Naive thymus-derived CD4-positive, alpha-beta T cell (primary cell): ENCODE measurements around the gene DHRS1. TPM values are rescaled to one million over a fixed set of nuclear protein-coding genes. Genes with fewer than 3 reads are reported as not detected.
"Not testable (repeated sequence)": the region's sequence is repeated elsewhere in the genome, so short reads cannot be mapped to it uniquely, and the experiment has no call there.

Source experiments
- ATAC-seq: fragments of 150-1000 bp; cut with Tn5 transposase; 2 replicates; pipeline ENCODE4 v1.10.0; 2021; ENCODE audit warnings: mild to moderate bottlenecking, moderate library complexity
- CTCF ChIA-PET: fragments of 350-600 bp; sonication (Branson Sonifier 250); formaldehyde crosslinking; loops from one replicate; lab custom pipeline; 2021; ENCODE audit warnings: antibody characterized with exemption; lab: Charles Lee
- POLR2A ChIA-PET: fragments of 350-600 bp; sonication (Branson Sonifier 250); formaldehyde crosslinking; loops from one replicate; lab custom pipeline; 2021; ENCODE audit warnings: antibody characterized with exemption, inconsistent platforms; lab: Charles Lee
- DNase-seq, 9 donors: peaks; one replicate each; pipeline versions ENCODE4 v3.0.0 to v3.0.0-alpha.2; 2020 to 2022; ENCODE audit warnings: mixed read lengths in 1 of 9
- H3K27ac ChIP-seq: one replicate; pipeline ENCODE4 v1.7.0; 2013; ENCODE audit warnings: mild to moderate bottlenecking, low read depth, low read length, moderate library complexity
- H3K27me3 ChIP-seq, 2 donors: one replicate each; pipeline ENCODE4 v1.7.0; 2013; ENCODE audit warnings: low read length in 2 of 2, mild to moderate bottlenecking in 2 of 2, moderate library complexity in 2 of 2; ENCODE audit not compliant: control insufficient read depth in 2 of 2, insufficient read depth in 2 of 2
- H3K36me3 ChIP-seq, 3 experiments: 1 replicate in 2 of 3; 2 replicates in 1 of 3; pipeline ENCODE4 v1.7.0; 2013; ENCODE audit warnings: low read length in 3 of 3, mild to moderate bottlenecking in 3 of 3, moderate library complexity in 1 of 3; ENCODE audit not compliant: insufficient read depth in 3 of 3, control insufficient read depth in 2 of 3
- H3K4me1 ChIP-seq, 2 donors: one replicate each; pipeline ENCODE4 v1.7.0; 2013; ENCODE audit warnings: low read length in 2 of 2, mild to moderate bottlenecking in 2 of 2, moderate library complexity in 1 of 2; ENCODE audit not compliant: control insufficient read depth in 2 of 2, insufficient read depth in 2 of 2
- H3K4me3 ChIP-seq: 2 replicates; pipeline ENCODE4 v1.7.0; 2013; ENCODE audit warnings: mild to moderate bottlenecking, low read length
- H3K9me3 ChIP-seq, 3 experiments: 1 replicate in 2 of 3; 2 replicates in 1 of 3; pipeline ENCODE4 v1.7.0; 2013; ENCODE audit warnings: low read length in 3 of 3; ENCODE audit not compliant: control insufficient read depth in 2 of 3
- H3K27ac Mint-ChIP-seq, 9 donors: one replicate each; pipeline ENCODE4 v1.8.0; 2020 to 2022; ENCODE audit warnings: mixed read lengths in 9 of 9, mild to moderate bottlenecking in 8 of 9, moderate library complexity in 5 of 9, inconsistent platforms in 2 of 9
- H3K27me3 Mint-ChIP-seq, 5 donors: one replicate each; pipeline ENCODE4 v1.8.0; 2021 to 2022; ENCODE audit warnings: mixed read lengths in 5 of 5, mild to moderate bottlenecking in 1 of 5
- H3K36me3 Mint-ChIP-seq, 5 donors: one replicate each; pipeline ENCODE4 v1.8.0; 2020 to 2022; ENCODE audit warnings: mixed read lengths in 5 of 5, mild to moderate bottlenecking in 3 of 5, inconsistent platforms in 1 of 5
- H3K4me1 Mint-ChIP-seq, 7 donors: one replicate each; pipeline ENCODE4 v1.8.0; 2020 to 2022; ENCODE audit warnings: mixed read lengths in 7 of 7, mild to moderate bottlenecking in 3 of 7, inconsistent platforms in 1 of 7
- H3K4me3 Mint-ChIP-seq, 10 donors: one replicate each; pipeline ENCODE4 v1.8.0; 2020 to 2022; ENCODE audit warnings: mild to moderate bottlenecking in 10 of 10, mixed read lengths in 10 of 10, moderate library complexity in 6 of 10, inconsistent platforms in 2 of 10
- H3K9me3 Mint-ChIP-seq, 11 donors: one replicate each; pipeline ENCODE4 v1.8.0; 2020 to 2022; ENCODE audit warnings: mixed read lengths in 11 of 11, mild to moderate bottlenecking in 4 of 11, inconsistent platforms in 1 of 11, moderate library complexity in 1 of 11
- intact Hi-C, 2 donors: fragments of 100-400 bp; cut with micrococcal nuclease; formaldehyde crosslinking; loops; one replicate each; pipeline ENCODE4 v1.15.1; 2023
- polyA plus RNA-seq, 2 donors: library from polyadenylated mRNA; unstranded; fragments of 300-500 nt; fragmentation: Illumina TruSeq; gene quantifications; one replicate each; pipeline ENCODE4 v1.2.3, GENCODE V29; 2021
- total RNA-seq, 6 experiments: library from RNA in 5 of 6; stranded (reverse) in 5 of 6; gene quantifications; 1 replicate in 5 of 6; 2 replicates in 1 of 6; pipeline ENCODE4 v1.2.3 and lab custom pipeline; 2021 to 2026

DHRS1 gene
- total and polyA plus RNA-seq, 7 experiments from 2014 or later, result 21.3 to 38.4 (median 33.3) TPM

DNA sequence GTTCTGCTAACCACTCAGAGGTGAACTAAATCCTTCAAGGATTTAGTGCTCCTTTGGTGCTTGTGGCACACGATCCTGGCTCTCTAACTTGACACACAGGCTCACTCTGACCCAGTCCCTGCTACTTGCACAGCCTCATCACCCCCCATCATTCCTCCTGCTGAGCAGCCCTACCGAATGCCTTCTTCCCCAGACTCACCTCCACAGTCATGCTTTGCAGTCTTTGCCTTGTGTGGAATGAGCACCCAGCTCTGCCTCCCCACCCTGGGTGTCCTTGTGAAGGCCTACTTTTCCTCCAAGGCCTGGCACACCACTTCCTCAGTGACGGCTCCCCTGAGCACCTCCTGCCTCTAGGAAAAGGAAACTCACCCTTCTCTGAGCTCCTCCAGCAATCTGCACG, 49.2 kb downstream of the DHRS1 start:
- Mint-ChIP-seq H3K4me1 (peaks cover 4 to 43% (median 10%) of the 10 kb centered on the region in 7 donors), H3K9me3 (no peaks in the 10 kb centered on the region), H3K4me3 (peak overlapping the region in 1 of 10 donors; percentile 71), H3K36me3 (peaks cover 0 to 24% (median 7%) of the 10 kb centered on the region in 5 donors), H3K27me3 (no peaks in the 10 kb centered on the region), H3K27ac (peak overlapping the region in 5 of 9 donors; percentile 29 to 88 (median 67))
- H3K27me3 ChIP-seq, result no peaks in the 10 kb centered on the region
- CTCF ChIA-PET, result interaction anchor here (1.4 kb wide), 1 partner anchor 45 kb away, joined by 3 read pairs; no protein-coding TSS in a partner anchor
- no peaks in the 10 kb centered on the region for H3K9me3 ChIP-seq
- peaks cover 0 to 4% of the 10 kb centered on the region in 2 donors for H3K4me1 ChIP-seq
- H3K36me3 ChIP-seq, result peaks cover 0 to 33% (median 11%) of the 10 kb centered on the region in 3 experiments
- no peak overlapping the region for H3K4me3 ChIP-seq
- intact Hi-C loops, result no loop called here
- POLR2A ChIA-PET, result no interaction called here
- no peak for DNase-seq
- H3K27ac ChIP-seq, result no peak overlapping the region
- no peak for ATAC-seq

DNA sequence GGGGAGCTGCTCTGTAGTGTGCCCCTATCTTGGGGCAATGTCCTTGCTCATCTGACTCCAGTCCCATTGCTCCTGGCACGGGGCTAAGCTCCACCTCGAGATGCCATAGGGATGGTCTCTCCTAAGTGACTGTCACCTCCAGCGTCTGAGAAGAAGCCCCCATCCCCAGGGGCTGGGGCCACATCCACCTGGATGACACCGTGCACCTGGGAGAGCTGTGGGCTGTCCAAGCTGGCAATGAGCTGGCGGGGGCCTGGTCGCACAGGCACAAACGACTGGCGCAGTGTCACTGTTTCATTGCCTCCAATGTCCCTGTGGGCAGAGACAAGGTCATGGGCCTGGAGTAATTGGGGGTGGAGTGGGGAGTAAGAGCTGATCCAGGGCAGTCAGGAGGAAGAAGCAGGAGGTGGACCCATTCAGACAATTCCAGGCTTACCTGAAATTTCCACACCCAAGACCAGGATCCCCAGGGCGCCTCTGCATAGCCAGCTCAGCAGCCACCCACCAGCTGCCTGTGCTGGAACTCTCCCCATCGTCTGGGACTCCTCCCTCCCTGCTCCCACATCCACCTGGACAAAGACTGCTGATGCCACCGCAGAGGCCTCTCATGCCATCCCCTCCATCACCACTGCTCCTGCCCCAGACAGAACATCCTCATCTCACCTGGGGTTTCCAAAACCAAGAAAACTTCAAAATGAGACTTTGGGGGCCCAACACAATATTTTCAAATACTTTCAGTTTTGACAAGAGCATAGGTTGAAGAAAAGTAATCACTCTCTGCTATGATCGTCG, 50.2 kb downstream of the DHRS1 start:
- no peak overlapping the region for H3K4me3 ChIP-seq
- peaks cover 0 to 4% of the 10 kb centered on the region in 2 donors for H3K4me1 ChIP-seq
- Mint-ChIP-seq H3K27ac (peak overlapping the region in 1 of 9 donors; percentile 88), H3K27me3 (no peaks in the 10 kb centered on the region), H3K4me3 (peak overlapping the region in 2 of 10 donors; percentile 27 to 44), H3K36me3 (peaks cover 0 to 19% (median 7%) of the 10 kb centered on the region in 5 donors), H3K9me3 (no peaks in the 10 kb centered on the region), H3K4me1 (peaks cover 4 to 48% (median 14%) of the 10 kb centered on the region in 7 donors)
- intact Hi-C loops, result no loop called here
- POLR2A ChIA-PET, result interaction anchor here (1.1 to 2.9 kb wide), 3 partner anchors 22 to 54 kb away, joined by 3 to 18 read pairs (median 3); partner anchors contain the start of gene RABGGTA
- peaks cover 0 to 26% (median 4%) of the 10 kb centered on the region in 3 experiments for H3K36me3 ChIP-seq
- no peak for ATAC-seq
- no peaks in the 10 kb centered on the region for H3K9me3 ChIP-seq
- CTCF ChIA-PET, result interaction anchor here (1.1 kb wide), 1 partner anchor 46 kb away, joined by 3 read pairs; no protein-coding TSS in a partner anchor
- no peaks in the 10 kb centered on the region for H3K27me3 ChIP-seq
- no peak for DNase-seq
- H3K27ac ChIP-seq, result no peak overlapping the region

DNA sequence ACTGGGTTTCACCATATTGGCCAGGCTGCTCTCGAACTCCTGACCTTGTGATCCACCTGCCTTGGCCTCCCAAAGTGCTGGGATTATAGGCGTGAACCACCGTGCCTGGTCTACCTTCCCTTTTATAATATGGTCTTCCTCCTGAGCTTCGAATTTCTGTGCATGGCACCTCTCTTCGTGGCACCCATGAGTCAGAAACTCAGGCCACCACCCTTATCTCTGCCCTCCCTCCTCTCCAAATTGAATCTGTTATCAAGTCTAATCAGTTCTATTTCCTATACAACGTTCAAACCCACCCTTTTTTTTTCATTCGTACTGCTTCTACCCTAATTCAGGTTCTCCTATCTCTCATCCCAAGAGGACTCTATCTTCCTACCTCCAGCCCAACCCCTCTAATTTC, 52.2 kb downstream of the DHRS1 start:
- ATAC-seq (no peak), DNase-seq (no peak)
- peaks cover 8 to 15% of the 10 kb centered on the region in 2 donors for H3K4me1 ChIP-seq
- intact Hi-C loops, result loop anchor here in 1 of 2 donors (1.0 kb wide), 1 partner anchor 24 kb away; the partner anchor contains the start of gene RABGGTA
- no peaks in the 10 kb centered on the region for H3K9me3 ChIP-seq
- H3K4me1 Mint-ChIP-seq, result peaks cover 12 to 59% (median 23%) of the 10 kb centered on the region in 7 donors
- peaks cover 0 to 8% (median 5%) of the 10 kb centered on the region in 5 donors for H3K36me3 Mint-ChIP-seq
- POLR2A ChIA-PET, result interaction anchor here (0.7 to 2.9 kb wide), 3 partner anchors 9 to 25 kb away, joined by 3 to 18 read pairs (median 6); partner anchors contain the start of gene RABGGTA
- H3K27ac Mint-ChIP-seq, result peak overlapping the region in 8 of 9 donors; percentile 3 to 95 (median 70)
- CTCF ChIA-PET, result interaction anchor here (0.6 to 7.9 kb wide), 4 partner anchors 51 to 86 kb away, joined by 3 to 140 read pairs (median 4); partner anchors contain the start of genes CIDEB, DHRS1 and NOP9
- no peak overlapping the region for H3K4me3 ChIP-seq
- H3K27ac ChIP-seq, result no peak overlapping the region
- peaks cover 0 to 1% (median 0%) of the 10 kb centered on the region in 11 donors for H3K9me3 Mint-ChIP-seq
- H3K27me3 Mint-ChIP-seq, result no peaks in the 10 kb centered on the region
- H3K4me3 Mint-ChIP-seq, result peak overlapping the region in 4 of 10 donors; percentile 11 to 59 (median 44)
- no peaks in the 10 kb centered on the region for H3K27me3 ChIP-seq
- peaks cover 0 to 14% (median 4%) of the 10 kb centered on the region in 3 experiments for H3K36me3 ChIP-seq

DNA sequence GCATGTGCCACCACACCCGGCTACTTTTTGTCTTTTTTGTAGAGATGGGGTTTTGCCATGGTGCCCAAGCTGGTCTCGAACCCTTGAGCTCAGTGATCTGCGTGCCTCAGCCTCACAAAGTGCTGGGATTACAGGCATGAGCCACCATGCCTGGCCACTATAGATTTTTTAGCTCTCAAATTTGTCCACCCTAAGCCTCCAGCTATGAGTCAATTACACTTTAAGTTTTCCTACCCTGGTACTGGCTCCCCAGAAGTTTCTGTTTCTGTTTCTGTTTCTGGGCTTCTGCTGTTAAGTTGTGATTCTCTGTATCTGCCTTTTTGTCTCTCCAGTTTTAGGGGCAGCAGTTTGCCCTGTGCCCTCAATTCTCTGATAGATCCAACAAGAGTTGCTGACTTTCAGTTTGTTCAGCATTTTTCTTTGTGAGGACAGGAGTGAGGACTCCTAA, 52.8 kb downstream of the DHRS1 start:
- no peaks in the 10 kb centered on the region for H3K27me3 Mint-ChIP-seq
- Histone ChIP-seq H3K27ac (peak overlapping the region; percentile 16), H3K9me3 (no peaks in the 10 kb centered on the region), H3K27me3 (no peaks in the 10 kb centered on the region), H3K4me3 (peak overlapping the region; percentile 13), H3K4me1 (peaks cover 9 to 17% of the 10 kb centered on the region in 2 donors), H3K36me3 (peaks cover 0 to 14% (median under 1%) of the 10 kb centered on the region in 3 experiments)
- H3K36me3 Mint-ChIP-seq, result peaks cover 0 to 8% (median 5%) of the 10 kb centered on the region in 5 donors
- peak overlapping the region in 6 of 10 donors; percentile 11 to 81 (median 52) for H3K4me3 Mint-ChIP-seq
- peaks cover 0 to 1% (median 0%) of the 10 kb centered on the region in 11 donors for H3K9me3 Mint-ChIP-seq
- ATAC-seq, result no peak
- H3K27ac Mint-ChIP-seq, result peak overlapping the region; percentile 6 to 95 (median 71)
- ChIA-PET CTCF (interaction anchor here (0.7 to 7.9 kb wide), 3 partner anchors 43 to 87 kb away, joined by 3 to 140 read pairs (median 4); partner anchors contain the start of genes DHRS1 and NOP9), POLR2A (interaction anchor here (0.8 to 2.9 kb wide), 4 partner anchors 10 to 25 kb away, joined by 5 to 18 read pairs (median 6); partner anchors contain the start of gene RABGGTA)
- DNase-seq, result no peak
- intact Hi-C loops, result loop anchor here in 1 of 2 donors (1.0 kb wide), 1 partner anchor 25 kb away; the partner anchor contains the start of gene RABGGTA
- H3K4me1 Mint-ChIP-seq, result peaks cover 16 to 58% (median 25%) of the 10 kb centered on the region in 7 donors

DNA sequence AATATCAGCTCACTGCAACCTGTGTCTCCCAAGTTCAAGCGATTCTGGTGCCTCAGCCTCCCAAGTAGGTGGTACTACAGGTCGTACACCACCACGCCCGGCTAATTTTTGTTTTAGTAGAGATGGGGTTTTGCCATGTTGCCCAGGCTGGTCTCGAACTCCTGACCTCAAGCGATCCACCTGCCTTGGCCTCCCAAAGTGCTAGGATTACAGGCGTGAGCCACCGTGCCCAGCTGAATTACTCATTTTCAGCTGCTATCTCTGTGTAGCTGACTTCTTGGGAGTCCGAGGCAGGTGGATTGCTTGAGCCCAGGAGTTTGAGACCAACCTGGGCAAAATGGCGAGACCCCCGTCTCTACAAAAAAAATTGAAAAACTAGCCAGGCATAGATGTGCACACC, 54.2 kb downstream of the DHRS1 start:
- H3K9me3 ChIP-seq, H3K27me3 Mint-ChIP-seq, intact Hi-C loops, H3K9me3 Mint-ChIP-seq, ATAC-seq, H3K27me3 ChIP-seq, H3K4me3 ChIP-seq, DNase-seq, H3K27ac ChIP-seq: not testable (repeated sequence)
- Mint-ChIP-seq H3K4me3 (peak overlapping the region in 2 of 10 donors; percentile 24 to 37), H3K36me3 (peaks cover 0 to 13% (median 4%) of the 10 kb centered on the region in 5 donors), H3K27ac (peak overlapping the region in 4 of 9 donors; percentile 57 to 89 (median 84)), H3K4me1 (peaks cover 19 to 54% (median 38%) of the 10 kb centered on the region in 7 donors)
- H3K4me1 ChIP-seq, result peaks cover 23 to 31% of the 10 kb centered on the region in 2 donors
- peaks cover 6 to 22% (median 8%) of the 10 kb centered on the region in 3 experiments for H3K36me3 ChIP-seq
- CTCF ChIA-PET, result interaction anchor here (0.7 to 7.9 kb wide), 6 partner anchors 26 to 889 kb away, joined by 3 to 140 read pairs (median 4); partner anchors contain the start of genes CIDEB, DHRS1, LTB4R and LTB4R2
- POLR2A ChIA-PET, result interaction anchor here (0.6 to 1.8 kb wide), 6 partner anchors 17 to 88 kb away, joined by 3 to 6 read pairs (median 4); partner anchors contain the start of genes DHRS1, LTB4R2, NOP9 and RABGGTA
